ENCODE results near the gene DCD.

DNA sequence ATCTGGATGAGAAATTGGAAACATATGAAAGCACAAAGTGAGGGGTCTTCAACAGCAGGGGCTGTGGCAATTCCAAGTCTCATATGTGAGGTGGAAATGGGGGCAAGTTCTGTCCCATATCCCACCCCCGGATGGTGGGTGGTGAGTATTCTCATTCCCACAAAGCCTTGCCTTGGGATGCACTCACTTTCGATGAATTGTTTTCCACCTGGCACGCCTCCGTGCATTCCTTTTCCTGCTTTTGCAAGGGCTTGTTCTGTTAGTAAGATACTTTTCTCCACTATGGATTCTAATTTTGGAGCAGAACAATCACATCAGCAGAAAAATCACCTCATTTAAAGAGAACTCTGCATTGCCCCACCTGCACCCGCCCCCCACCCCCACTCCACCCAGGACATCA lies 16.6 kb downstream of the DCD start:
- TF ChIP-seq, protein P1, sequence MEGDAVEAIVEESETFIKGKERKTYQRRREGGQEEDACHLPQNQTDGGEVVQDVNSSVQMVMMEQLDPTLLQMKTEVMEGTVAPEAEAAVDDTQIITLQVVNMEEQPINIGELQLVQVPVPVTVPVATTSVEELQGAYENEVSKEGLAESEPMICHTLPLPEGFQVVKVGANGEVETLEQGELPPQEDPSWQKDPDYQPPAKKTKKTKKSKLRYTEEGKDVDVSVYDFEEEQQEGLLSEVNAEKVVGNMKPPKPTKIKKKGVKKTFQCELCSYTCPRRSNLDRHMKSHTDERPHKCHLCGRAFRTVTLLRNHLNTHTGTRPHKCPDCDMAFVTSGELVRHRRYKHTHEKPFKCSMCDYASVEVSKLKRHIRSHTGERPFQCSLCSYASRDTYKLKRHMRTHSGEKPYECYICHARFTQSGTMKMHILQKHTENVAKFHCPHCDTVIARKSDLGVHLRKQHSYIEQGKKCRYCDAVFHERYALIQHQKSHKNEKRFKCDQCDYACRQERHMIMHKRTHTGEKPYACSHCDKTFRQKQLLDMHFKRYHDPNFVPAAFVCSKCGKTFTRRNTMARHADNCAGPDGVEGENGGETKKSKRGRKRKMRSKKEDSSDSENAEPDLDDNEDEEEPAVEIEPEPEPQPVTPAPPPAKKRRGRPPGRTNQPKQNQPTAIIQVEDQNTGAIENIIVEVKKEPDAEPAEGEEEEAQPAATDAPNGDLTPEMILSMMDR (conservative IDR thresholded peaks at IDR 0.05) = no peak
- TF ChIP-seq ZFX (IDR thresholded peaks at IDR 0.05) = no peak
